K562 (cell line): ENCODE measurements around the gene MTHFR. TPM values are rescaled to one million over a fixed set of nuclear protein-coding genes. Genes with fewer than 3 reads are reported as not detected.
A peak's percentile ranks its signal among the peaks of the same experiment; 100 is the strongest.

ENCODE experiments used
- CBFA2T2 ChIP-seq: fragments of 450-650 bp; conservative IDR thresholded peaks from 2 replicates; pipeline ENCODE4 v1.6.1; 2017; ENCODE audit warnings: mild to moderate bottlenecking
- CREB1 ChIP-seq, 2 experiments: sonication (generic) in 1 of 2; formaldehyde crosslinking in 1 of 2; IDR thresholded peaks; 2 replicates each; pipeline versions ENCODE4 v1.6.1 to v1.8.0; 2012 to 2022; ENCODE audit warnings: inconsistent platforms in 1 of 2, mild to moderate bottlenecking in 1 of 2, missing genetic modification reagents in 1 of 2, moderate library complexity in 1 of 2
- CTCFL ChIP-seq: IDR thresholded peaks from 2 replicates; pipeline ENCODE4 v1.6.1; 2011; ENCODE audit warnings: borderline replicate concordance, low read depth, mild to moderate bottlenecking, moderate library complexity, low read length; ENCODE audit not compliant: insufficient read depth, poor library complexity, severe bottlenecking
- DACH1 ChIP-seq: fragments of 450-650 bp; IDR thresholded peaks from 2 replicates; pipeline ENCODE4 v1.6.1; 2018; ENCODE audit not compliant: partially characterized antibody
- DMBX1 ChIP-seq: fragments of 250-450 bp; sonication (Bioruptor Pico); IDR thresholded peaks from 2 replicates; pipeline ENCODE4 v1.8.0; 2022; ENCODE audit warnings: inconsistent platforms, mild to moderate bottlenecking, moderate library complexity, borderline replicate concordance
- HES1 ChIP-seq: fragments of 450-650 bp; IDR thresholded peaks from 2 replicates; pipeline ENCODE4 v1.6.1; 2016; ENCODE audit warnings: low read depth, mild to moderate bottlenecking, moderate library complexity
- MLLT1 ChIP-seq, 2 experiments: fragments of 450-650 bp; IDR thresholded peaks; 2 replicates each; pipeline ENCODE4 v1.6.1; 2016
- NKRF ChIP-seq: fragments of 450-650 bp; IDR thresholded peaks from 2 replicates; pipeline ENCODE4 v1.6.1; 2016; ENCODE audit warnings: borderline replicate concordance
- POLR3A ChIP-seq: IDR thresholded peaks from 2 replicates; pipeline ENCODE4 v1.6.1; 2011; ENCODE audit warnings: borderline replicate concordance, mild to moderate bottlenecking, moderate library complexity; ENCODE audit not compliant: insufficient read length, insufficient read depth; ENCODE audit errors: extremely low read depth
- POLR3G ChIP-seq: IDR thresholded peaks from 2 replicates; pipeline ENCODE4 v1.6.1; 2011; ENCODE audit not compliant: insufficient read length, insufficient replicate concordance; ENCODE audit errors: extremely low read depth
- ZNF592 ChIP-seq: fragments of 450-650 bp; IDR thresholded peaks from 2 replicates; pipeline ENCODE4 v1.6.1; 2017; ENCODE audit warnings: antibody characterized with exemption, mild to moderate bottlenecking
- ZNF766 ChIP-seq: fragments of 200-800 bp; sonication (Bioruptor generic); conservative IDR thresholded peaks from 2 replicates; pipeline ENCODE4 v1.6.1; 2016; ENCODE audit warnings: missing genetic modification characterization, missing compliant biosample characterization
- polyA plus RNA-seq, 8 experiments: library from polyadenylated mRNA; depleted of rRNA in 4 of 8; stranded (reverse) in 5 of 8; unstranded in 3 of 8; fragments of >200 nt; fragmentation: Nextera tagmentation in 2 of 8; fragmentation: Illumina TruSeq in 1 of 8; extraction: Ambion mirVana in 2 of 8; extraction: Trizol in 1 of 8; gene quantifications; 2 replicates each; pipeline versions ENCODE4 v1.2.1 to v1.2.3, GENCODE V29; 2011 to 2014; ENCODE audit warnings: inconsistent platforms in 1 of 8, missing spikeins in 1 of 8
- total RNA-seq, 7 experiments: library from RNA; depleted of rRNA in 6 of 7; stranded (reverse); fragments of >200 nt in 6 of 7; fragmentation: Illumina TruSeq in 2 of 7; extraction: Trizol in 2 of 7; gene quantifications; 2 replicates each; pipeline versions ENCODE4 v1.2.1 to v1.2.3, GENCODE V29; 2011 to 2021; ENCODE audit warnings: low replicate concordance in 1 of 7

Gene MTHFR
- total and polyA plus RNA-seq, 9 of the 15 experiments (the other 6 are each of a cell fraction or from before 2014, with no cell fraction given), result 5.0 to 104 (median 62.6) TPM

- TF ChIP-seq NKRF (no peak), CTCFL (no peak), CBFA2T2 (no peak), CREB1 (IDR thresholded peaks at IDR 0.05) (no peak), CREB1 (CRISPR knock-in tag; IDR thresholded peaks at IDR 0.05) (no peak), ZNF766 (CRISPR knock-in tag) (0 out of 2 replicates have a peak, but pooled peaks have one; percentile 23), DMBX1 (peak; percentile 83; the same call in 1 of the 2 replicates), POLR3A (no peak), MLLT1 (IDR thresholded peaks at IDR 0.05) (peak; percentile 67 to 74; a peak in 3 of 4 replicates), HES1 (no peak), ZNF592 (no peak), POLR3G (no peak), DACH1 (no peak)
These were observed 9.5 kb downstream of the MTHFR start (continued) for GRCh38 chr1:11796036-11796828.
